Measurements from ENCODE around the gene MYMX. TPM values are rescaled to one million over a fixed set of nuclear protein-coding genes. Genes with fewer than 3 reads are reported as not detected.

MYMX gene
- total RNA-seq, 1 donor from 2014 or later = not detected

- H3K4me3 ChIP-seq (ENCODE audit: low read depth, low read length) = no peak overlapping the region
- H3K36me3 ChIP-seq (ENCODE audit: control insufficient read depth, insufficient read depth, low read length) = no peaks in the 10 kb centered on the region
- DNase-seq (ENCODE audit: low read depth) (peak; percentile 60), FAIRE-seq (no peak)
- H3K27me3 ChIP-seq (ENCODE audit: control insufficient read depth, insufficient read depth, low read length) = no peaks in the 10 kb centered on the region
- TF ChIP-seq, protein P1, sequence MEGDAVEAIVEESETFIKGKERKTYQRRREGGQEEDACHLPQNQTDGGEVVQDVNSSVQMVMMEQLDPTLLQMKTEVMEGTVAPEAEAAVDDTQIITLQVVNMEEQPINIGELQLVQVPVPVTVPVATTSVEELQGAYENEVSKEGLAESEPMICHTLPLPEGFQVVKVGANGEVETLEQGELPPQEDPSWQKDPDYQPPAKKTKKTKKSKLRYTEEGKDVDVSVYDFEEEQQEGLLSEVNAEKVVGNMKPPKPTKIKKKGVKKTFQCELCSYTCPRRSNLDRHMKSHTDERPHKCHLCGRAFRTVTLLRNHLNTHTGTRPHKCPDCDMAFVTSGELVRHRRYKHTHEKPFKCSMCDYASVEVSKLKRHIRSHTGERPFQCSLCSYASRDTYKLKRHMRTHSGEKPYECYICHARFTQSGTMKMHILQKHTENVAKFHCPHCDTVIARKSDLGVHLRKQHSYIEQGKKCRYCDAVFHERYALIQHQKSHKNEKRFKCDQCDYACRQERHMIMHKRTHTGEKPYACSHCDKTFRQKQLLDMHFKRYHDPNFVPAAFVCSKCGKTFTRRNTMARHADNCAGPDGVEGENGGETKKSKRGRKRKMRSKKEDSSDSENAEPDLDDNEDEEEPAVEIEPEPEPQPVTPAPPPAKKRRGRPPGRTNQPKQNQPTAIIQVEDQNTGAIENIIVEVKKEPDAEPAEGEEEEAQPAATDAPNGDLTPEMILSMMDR (IDR thresholded peaks at IDR 0.05; ENCODE audit: insufficient read depth, low read length, severe bottlenecking) = peak; percentile 95
These were observed 43.8 kb upstream of the MYMX start for GRCh38 chr6:44172731-44173500.

- Histone ChIP-seq H3K36me3 (ENCODE audit: control insufficient read depth, insufficient read depth, low read length) (no peaks in the 10 kb centered on the region), H3K27me3 (ENCODE audit: control insufficient read depth, insufficient read depth, low read length) (no peaks in the 10 kb centered on the region), H3K4me3 (ENCODE audit: low read depth, low read length) (no peak overlapping the region)
- TF ChIP-seq, protein P1 (IDR thresholded peaks at IDR 0.05; ENCODE audit: insufficient read depth, low read length, severe bottlenecking) = no peak
- DNase-seq (ENCODE audit: low read depth) = no peak
- no peak for FAIRE-seq
These were observed 40.5 kb upstream of the MYMX start for GRCh38 chr6:44176130-44176761.

- no peaks in the 10 kb centered on the region for H3K27me3 ChIP-seq (ENCODE audit: control insufficient read depth, insufficient read depth, low read length)
- TF ChIP-seq, protein P1 (IDR thresholded peaks at IDR 0.05; ENCODE audit: insufficient read depth, low read length, severe bottlenecking) = no peak
- no peak for FAIRE-seq
These were observed 39.8 kb upstream of the MYMX start for GRCh38 chr6:44176762-44177509.

GRCh38 chr6:44177691-44178423, 38.9 kb upstream of the MYMX start:
- H3K27me3 ChIP-seq (ENCODE audit: control insufficient read depth, insufficient read depth, low read length) = no peaks in the 10 kb centered on the region
- TF ChIP-seq, protein P1 (IDR thresholded peaks at IDR 0.05; ENCODE audit: insufficient read depth, low read length, severe bottlenecking) = no peak
- no peak overlapping the region for H3K4me3 ChIP-seq (ENCODE audit: low read depth, low read length)
- FAIRE-seq (no peak), DNase-seq (ENCODE audit: low read depth) (peak; percentile 32)
- no peaks in the 10 kb centered on the region for H3K36me3 ChIP-seq (ENCODE audit: control insufficient read depth, insufficient read depth, low read length)

More at GRCh38 chr6:44176762-44177509, 39.8 kb upstream of the MYMX start:
- Histone ChIP-seq H3K36me3 (ENCODE audit: control insufficient read depth, insufficient read depth, low read length) (no peaks in the 10 kb centered on the region), H3K4me3 (ENCODE audit: low read depth, low read length) (no peak overlapping the region)
- DNase-seq (ENCODE audit: low read depth) = no peak

- DNase-seq (ENCODE audit: low read depth) (no peak), FAIRE-seq (no peak)
- no peaks in the 10 kb centered on the region for H3K27me3 ChIP-seq (ENCODE audit: control insufficient read depth, insufficient read depth, low read length)
- TF ChIP-seq, protein P1 (IDR thresholded peaks at IDR 0.05; ENCODE audit: insufficient read depth, low read length, severe bottlenecking) = no peak
- H3K36me3 ChIP-seq (ENCODE audit: control insufficient read depth, insufficient read depth, low read length) = no peaks in the 10 kb centered on the region
- H3K4me3 ChIP-seq (ENCODE audit: low read depth, low read length) = no peak overlapping the region
These were observed 38.2 kb upstream of the MYMX start for GRCh38 chr6:44178424-44179071.

Measured in bronchial epithelial cell (primary cell).